Type B pancreatic cell (in vitro differentiated cells): ENCODE measurements around the gene RDH11. TPM values are rescaled to one million over a fixed set of nuclear protein-coding genes. Genes with fewer than 3 reads are reported as not detected.

ENCODE experiments used
- DNase-seq: peaks from one replicate; pipeline ENCODE4 v3.0.0; 2021; ENCODE audit warnings: mixed read lengths; ENCODE audit not compliant: unreplicated experiment; ENCODE audit errors: extremely low spot score
- H3K27ac Mint-ChIP-seq: 2 replicates; pipeline ENCODE4 v1.8.0; 2021; ENCODE audit warnings: mild to moderate bottlenecking, mixed read lengths
- H3K27me3 Mint-ChIP-seq: 2 replicates; pipeline ENCODE4 v1.8.0; 2021; ENCODE audit warnings: mixed read lengths
- H3K36me3 Mint-ChIP-seq: 2 replicates; pipeline ENCODE4 v1.8.0; 2021; ENCODE audit warnings: mixed read lengths
- H3K4me1 Mint-ChIP-seq: one replicate; pipeline ENCODE4 v1.8.0; 2021; ENCODE audit warnings: mixed read lengths; ENCODE audit not compliant: unreplicated experiment
- H3K4me3 Mint-ChIP-seq: 2 replicates; pipeline ENCODE4 v1.8.0; 2021; ENCODE audit warnings: mild to moderate bottlenecking, mixed read lengths
- H3K9me3 Mint-ChIP-seq: 2 replicates; pipeline ENCODE4 v1.8.0; 2021; ENCODE audit warnings: mixed read lengths
- total RNA-seq: library from RNA; stranded (reverse); gene quantifications from 2 replicates; pipeline ENCODE4 v1.2.1, GENCODE V29; 2021; ENCODE audit warnings: low replicate concordance
- TF ChIP-seq, protein P1 (sequence below): fragments of 200-600 bp; sonication (generic); conservative IDR thresholded peaks from 2 replicates; pipeline ENCODE4 v1.5.0; 2021; ENCODE audit warnings: antibody characterized with exemption, mild to moderate bottlenecking

RDH11 gene
- total RNA-seq, 1 donor from 2014 or later: 63.8 TPM

DNA sequence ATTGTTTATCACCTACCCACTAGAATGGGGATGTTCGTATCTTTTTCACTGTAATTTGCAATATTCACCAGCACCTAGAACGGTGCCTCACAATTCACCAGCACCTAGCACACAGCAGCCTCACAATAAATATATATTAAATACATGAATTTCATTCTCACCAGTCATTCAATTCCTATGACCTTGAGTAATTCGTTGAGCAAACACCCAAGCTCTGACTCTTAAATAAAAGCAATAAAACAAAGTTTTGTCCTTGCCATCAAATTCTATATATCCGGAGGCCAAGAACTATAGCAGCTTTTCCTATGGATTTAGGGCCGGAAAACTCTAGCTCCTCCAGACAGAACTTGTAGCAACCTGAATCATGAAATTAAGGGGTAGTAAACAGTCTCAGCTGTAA, 22.1 kb downstream of the RDH11 start:
- Mint-ChIP-seq H3K4me1 (peaks cover 25% of the 10 kb centered on the region), H3K4me3 (peak overlapping the region; percentile 97), H3K27ac (peak overlapping the region; percentile 93), H3K27me3 (no peaks in the 10 kb centered on the region), H3K9me3 (no peaks in the 10 kb centered on the region), H3K36me3 (no peaks in the 10 kb centered on the region)
- DNase-seq: no peak
- TF ChIP-seq, protein P1, sequence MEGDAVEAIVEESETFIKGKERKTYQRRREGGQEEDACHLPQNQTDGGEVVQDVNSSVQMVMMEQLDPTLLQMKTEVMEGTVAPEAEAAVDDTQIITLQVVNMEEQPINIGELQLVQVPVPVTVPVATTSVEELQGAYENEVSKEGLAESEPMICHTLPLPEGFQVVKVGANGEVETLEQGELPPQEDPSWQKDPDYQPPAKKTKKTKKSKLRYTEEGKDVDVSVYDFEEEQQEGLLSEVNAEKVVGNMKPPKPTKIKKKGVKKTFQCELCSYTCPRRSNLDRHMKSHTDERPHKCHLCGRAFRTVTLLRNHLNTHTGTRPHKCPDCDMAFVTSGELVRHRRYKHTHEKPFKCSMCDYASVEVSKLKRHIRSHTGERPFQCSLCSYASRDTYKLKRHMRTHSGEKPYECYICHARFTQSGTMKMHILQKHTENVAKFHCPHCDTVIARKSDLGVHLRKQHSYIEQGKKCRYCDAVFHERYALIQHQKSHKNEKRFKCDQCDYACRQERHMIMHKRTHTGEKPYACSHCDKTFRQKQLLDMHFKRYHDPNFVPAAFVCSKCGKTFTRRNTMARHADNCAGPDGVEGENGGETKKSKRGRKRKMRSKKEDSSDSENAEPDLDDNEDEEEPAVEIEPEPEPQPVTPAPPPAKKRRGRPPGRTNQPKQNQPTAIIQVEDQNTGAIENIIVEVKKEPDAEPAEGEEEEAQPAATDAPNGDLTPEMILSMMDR: no peak

- Mint-ChIP-seq H3K9me3 (no peaks in the 10 kb centered on the region), H3K36me3 (no peaks in the 10 kb centered on the region), H3K4me3 (no peak overlapping the region), H3K27me3 (no peaks in the 10 kb centered on the region), H3K27ac (no peak overlapping the region), H3K4me1 (peaks cover 24% of the 10 kb centered on the region)
- TF ChIP-seq, protein P1: no peak
- no peak for DNase-seq
These were observed 27.0 kb downstream of the RDH11 start for GRCh38 chr14:67668559-67668958.

GRCh38 chr14:67666750-67667449, 28.7 kb downstream of the RDH11 start:
- peaks cover 15% of the 10 kb centered on the region for H3K4me1 Mint-ChIP-seq
- no peaks in the 10 kb centered on the region for H3K36me3 Mint-ChIP-seq
- H3K9me3 Mint-ChIP-seq: no peaks in the 10 kb centered on the region
- H3K27ac Mint-ChIP-seq: peak overlapping the region; percentile 53
- TF ChIP-seq, protein P1: peak; percentile 77
- no peak for DNase-seq
- H3K27me3 Mint-ChIP-seq: no peaks in the 10 kb centered on the region
- no peak overlapping the region for H3K4me3 Mint-ChIP-seq

GRCh38 chr14:67665868-67666267, 29.7 kb downstream of the RDH11 start:
- H3K4me3 Mint-ChIP-seq: no peak overlapping the region
- TF ChIP-seq, protein P1: no peak
- DNase-seq: no peak
- no peaks in the 10 kb centered on the region for H3K9me3 Mint-ChIP-seq
- peaks cover 15% of the 10 kb centered on the region for H3K4me1 Mint-ChIP-seq
- no peak overlapping the region for H3K27ac Mint-ChIP-seq
- no peaks in the 10 kb centered on the region for H3K36me3 Mint-ChIP-seq
- no peaks in the 10 kb centered on the region for H3K27me3 Mint-ChIP-seq

DNA sequence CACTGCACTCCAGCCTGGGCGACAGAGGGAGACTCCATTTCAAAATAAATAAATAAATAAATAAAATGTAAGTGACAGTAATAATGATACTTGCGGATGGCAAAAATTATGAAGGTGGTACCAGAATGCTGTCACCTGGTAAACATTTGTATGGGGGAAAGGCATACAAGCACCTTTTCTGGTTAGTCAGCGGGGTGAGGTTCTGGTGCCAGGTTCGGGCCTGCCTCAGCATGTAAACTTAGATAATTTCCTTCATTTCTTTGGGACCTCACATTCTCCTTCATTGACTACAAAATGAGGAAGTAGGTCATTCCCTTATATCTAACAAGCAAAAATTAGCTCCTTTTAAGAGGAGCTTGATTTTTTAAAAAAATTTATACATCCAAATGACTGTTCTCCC, 31.9 kb downstream of the RDH11 start:
- no peak for DNase-seq
- no peak overlapping the region for H3K4me3 Mint-ChIP-seq
- H3K4me1 Mint-ChIP-seq: peaks cover 5% of the 10 kb centered on the region
- H3K27ac Mint-ChIP-seq: no peak overlapping the region
- no peaks in the 10 kb centered on the region for H3K27me3 Mint-ChIP-seq
- peaks cover 2% of the 10 kb centered on the region for H3K36me3 Mint-ChIP-seq
- TF ChIP-seq, protein P1: no peak
- no peaks in the 10 kb centered on the region for H3K9me3 Mint-ChIP-seq
